GM12878 (cell line): ENCODE results near the gene TOX2.

Experiments
- ASH2L ChIP-seq: fragments of 300-600, 200-600 bp; sonication (generic); IDR thresholded peaks from 2 replicates; pipeline ENCODE4 v1.6.1; 2017; ENCODE audit warnings: low read depth, mild to moderate bottlenecking, borderline replicate concordance
- ATF3 ChIP-seq: IDR thresholded peaks from 2 replicates; pipeline ENCODE4 v1.6.1; 2011; ENCODE audit warnings: low read depth, mild to moderate bottlenecking, low read length, moderate library complexity, borderline replicate concordance; ENCODE audit errors: extremely low read depth
- BHLHE40 ChIP-seq, 2 experiments: fragments of 450-650 bp in 1 of 2; IDR thresholded peaks; 2 replicates each; pipeline ENCODE4 v1.6.1; 2011 to 2017; ENCODE audit warnings: low read depth in 2 of 2, borderline replicate concordance in 1 of 2, improper control_type of control experiment in 1 of 2, low read length in 1 of 2, mild to moderate bottlenecking in 1 of 2
- CREB1 ChIP-seq: IDR thresholded peaks from 2 replicates; pipeline ENCODE4 v1.6.1; 2012; ENCODE audit warnings: low read depth, mild to moderate bottlenecking, inconsistent platforms
- CTCF ChIP-seq, 3 experiments: IDR thresholded peaks in 2 of 3; conservative IDR thresholded peaks in 1 of 3; 2 replicates each; pipeline ENCODE4 v1.5.1; 2011; ENCODE audit warnings: low read depth in 3 of 3, low read length in 3 of 3, mild to moderate bottlenecking in 3 of 3, control low read depth in 2 of 3, moderate library complexity in 2 of 3, inconsistent platforms in 1 of 3, mixed read lengths in 1 of 3; ENCODE audit not compliant: control insufficient read depth in 2 of 3, insufficient read depth in 1 of 3; ENCODE audit errors: extremely low read depth in 1 of 3
- EP300 ChIP-seq, 2 experiments: fragments of 150-350 bp in 1 of 2; IDR thresholded peaks; 2 replicates each; pipeline ENCODE4 v1.6.1; 2011 to 2012; ENCODE audit warnings: low read depth in 2 of 2, low read length in 2 of 2, borderline replicate concordance in 1 of 2, improper control_type of control experiment in 1 of 2, inconsistent platforms in 1 of 2; ENCODE audit not compliant: control insufficient read depth in 1 of 2
- EZH2 ChIP-seq: IDR thresholded peaks from 2 replicates; pipeline ENCODE4 v1.6.1; 2012; ENCODE audit warnings: low read depth, mild to moderate bottlenecking, control low read depth, inconsistent platforms, low read length, borderline replicate concordance; ENCODE audit not compliant: control insufficient read depth
- GATAD2B ChIP-seq: fragments of 450-650 bp; conservative IDR thresholded peaks from 2 replicates; pipeline ENCODE4 v1.6.1; 2017; ENCODE audit warnings: low read depth, mild to moderate bottlenecking, moderate library complexity
- MLLT1 ChIP-seq: fragments of 450-650 bp; IDR thresholded peaks from 2 replicates; pipeline ENCODE4 v1.6.1; 2016; ENCODE audit warnings: mild to moderate bottlenecking
- POLR2A ChIP-seq: IDR thresholded peaks from 2 replicates; pipeline ENCODE4 v1.6.1; 2011; ENCODE audit warnings: low read depth, mild to moderate bottlenecking, low read length
- POU2F2 ChIP-seq: IDR thresholded peaks from 3 replicates; pipeline ENCODE4 v1.6.1; 2011; ENCODE audit warnings: low read depth, mild to moderate bottlenecking, low read length, borderline replicate concordance
- TAF1 ChIP-seq: IDR thresholded peaks from 2 replicates; pipeline ENCODE4 v1.6.1; 2011; ENCODE audit warnings: mild to moderate bottlenecking, low read depth, low read length, borderline replicate concordance
- ZNF274 ChIP-seq: IDR thresholded peaks from one replicate; pipeline ENCODE4 v1.8.0; 2011; ENCODE audit not compliant: insufficient read length, insufficient read depth
- TF ChIP-seq, protein P1 (sequence below): fragments of 450-650 bp; IDR thresholded peaks from 2 replicates; pipeline ENCODE4 v1.6.1; 2014; ENCODE audit warnings: mild to moderate bottlenecking

GRCh38 chr20:44010162-44010704 lies 95.6 kb downstream of the TOX2 start:
- TF ChIP-seq, protein P1, sequence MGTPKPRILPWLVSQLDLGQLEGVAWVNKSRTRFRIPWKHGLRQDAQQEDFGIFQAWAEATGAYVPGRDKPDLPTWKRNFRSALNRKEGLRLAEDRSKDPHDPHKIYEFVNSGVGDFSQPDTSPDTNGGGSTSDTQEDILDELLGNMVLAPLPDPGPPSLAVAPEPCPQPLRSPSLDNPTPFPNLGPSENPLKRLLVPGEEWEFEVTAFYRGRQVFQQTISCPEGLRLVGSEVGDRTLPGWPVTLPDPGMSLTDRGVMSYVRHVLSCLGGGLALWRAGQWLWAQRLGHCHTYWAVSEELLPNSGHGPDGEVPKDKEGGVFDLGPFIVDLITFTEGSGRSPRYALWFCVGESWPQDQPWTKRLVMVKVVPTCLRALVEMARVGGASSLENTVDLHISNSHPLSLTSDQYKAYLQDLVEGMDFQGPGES, result no peak
- TF ChIP-seq ASH2L, result no peak
- TF ChIP-seq CREB1, result no peak
- no peak for TF ChIP-seq MLLT1
- no peak for TF ChIP-seq TAF1
- no peak for TF ChIP-seq GATAD2B
- no peak for TF ChIP-seq CTCF (IDR thresholded peaks at IDR 0.05 in 2 of 3, conservative IDR thresholded peaks at IDR 0.05 in 1 of 3; ENCODE audit: control insufficient read depth in 2 of 3, extremely low read depth in 1 of 3, insufficient read depth in 1 of 3, low read depth in 3 of 3, low read length in 3 of 3)
- no peak for TF ChIP-seq POU2F2
- TF ChIP-seq EP300 (IDR thresholded peaks at IDR 0.05; ENCODE audit: borderline replicate concordance in 1 of 2, control insufficient read depth in 1 of 2, low read depth in 2 of 2, low read length in 2 of 2), result no peak
- no peak for TF ChIP-seq BHLHE40 (IDR thresholded peaks at IDR 0.05; ENCODE audit: borderline replicate concordance in 1 of 2, low read depth in 2 of 2, low read length in 1 of 2)
- no peak for TF ChIP-seq ATF3
- TF ChIP-seq ZNF274, result no peak
- TF ChIP-seq EZH2, result no peak
- TF ChIP-seq POLR2A, result no peak
